Endothelial cell (in vitro differentiated cells): ENCODE measurements around the gene CENPV. TPM values are rescaled to one million over a fixed set of nuclear protein-coding genes. Genes with fewer than 3 reads are reported as not detected.
A peak's percentile ranks its signal among the peaks of the same experiment; 100 is the strongest.
"Not testable (repeated sequence)": the region's sequence is repeated elsewhere in the genome, so short reads cannot be mapped to it uniquely, and the experiment has no call there.

Source experiments
- DNase-seq: peaks from one replicate; pipeline ENCODE4 v3.0.0; 2021; ENCODE audit warnings: low spot score
- H3K27ac Mint-ChIP-seq: one replicate; pipeline ENCODE4 v1.8.0; 2021; ENCODE audit warnings: mixed read lengths, inconsistent platforms; ENCODE audit not compliant: unreplicated experiment
- H3K27me3 Mint-ChIP-seq: one replicate; pipeline ENCODE4 v1.8.0; 2021; ENCODE audit warnings: mild to moderate bottlenecking, moderate library complexity, mixed read lengths, inconsistent platforms; ENCODE audit not compliant: unreplicated experiment
- H3K36me3 Mint-ChIP-seq: one replicate; pipeline ENCODE4 v1.8.0; 2021; ENCODE audit warnings: mild to moderate bottlenecking, low read depth, mixed read lengths, inconsistent platforms; ENCODE audit not compliant: unreplicated experiment
- H3K4me1 Mint-ChIP-seq: one replicate; pipeline ENCODE4 v1.8.0; 2021; ENCODE audit warnings: mild to moderate bottlenecking, mixed read lengths, inconsistent platforms; ENCODE audit not compliant: unreplicated experiment
- H3K4me3 Mint-ChIP-seq: one replicate; pipeline ENCODE4 v1.8.0; 2021; ENCODE audit warnings: mild to moderate bottlenecking, mixed read lengths, inconsistent platforms; ENCODE audit not compliant: unreplicated experiment
- H3K9me3 Mint-ChIP-seq: one replicate; pipeline ENCODE4 v1.8.0; 2021; ENCODE audit warnings: mixed read lengths, inconsistent platforms; ENCODE audit not compliant: unreplicated experiment
- total RNA-seq: library from RNA; stranded (reverse); fragmentation: NEBNext Ultra II Directional; extraction: Animal tissue kit (Norgen Biotek cat#: 25700); gene quantifications from one replicate; pipeline ENCODE4 v1.2.1, GENCODE V29; 2021; ENCODE audit not compliant: unreplicated experiment
- TF ChIP-seq, protein P1 (sequence below): fragments of 200-600 bp; sonication (generic); IDR thresholded peaks from one replicate; pipeline ENCODE4 v1.5.0; 2021; ENCODE audit warnings: antibody characterized with exemption; ENCODE audit not compliant: unreplicated experiment

Gene CENPV
- total RNA-seq, 1 donor from 2014 or later, result 11.4 TPM

DNA sequence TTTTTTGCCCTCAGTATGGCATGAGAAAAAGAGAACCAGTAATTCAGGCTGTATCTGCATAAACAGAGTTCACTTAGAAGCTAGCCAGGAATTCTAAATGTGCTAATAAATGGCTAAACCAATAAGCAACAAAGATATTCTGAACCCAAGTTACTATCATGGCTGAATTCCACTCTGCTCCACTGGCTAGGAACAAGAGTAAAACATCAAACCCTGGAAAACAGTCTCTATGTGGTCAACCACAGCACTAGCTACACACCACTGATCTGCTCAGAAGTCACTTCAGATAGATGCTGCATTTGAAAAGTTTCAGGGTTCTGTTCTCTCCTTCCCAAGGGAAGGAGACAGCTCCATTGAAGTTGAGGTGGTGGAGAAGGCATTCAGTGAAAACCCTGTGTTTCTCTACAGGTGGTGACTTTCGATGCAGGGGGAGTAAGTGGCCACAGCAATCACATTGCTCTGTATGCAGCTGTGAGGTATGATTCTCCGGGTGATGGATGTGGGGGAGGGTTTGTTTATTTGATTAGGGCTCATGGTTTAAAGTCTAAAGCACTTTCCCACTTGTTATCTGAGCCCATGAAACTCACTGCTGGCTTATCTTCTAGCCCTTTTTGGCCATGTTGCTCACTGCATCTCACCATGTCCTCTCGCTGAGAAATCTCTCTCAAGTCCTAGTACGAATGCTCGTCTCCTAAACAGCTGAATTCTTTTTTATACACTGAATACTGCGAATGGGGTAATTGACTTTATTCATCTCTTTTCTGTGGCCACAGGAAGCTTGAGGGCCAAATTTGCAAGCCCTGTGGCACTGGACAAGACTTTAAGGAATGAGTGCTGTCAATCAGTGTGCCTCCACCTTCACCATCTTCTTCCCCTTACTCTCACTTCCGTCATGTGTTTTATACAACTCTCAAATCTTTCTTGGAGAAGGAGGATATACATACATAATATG is 39.9 kb downstream of the CENPV start:
- Mint-ChIP-seq H3K4me1 (no peaks in the 10 kb centered on the region), H3K9me3 (no peaks in the 10 kb centered on the region), H3K27me3 (peaks cover 3% of the 10 kb centered on the region), H3K36me3 (peaks cover 20% of the 10 kb centered on the region), H3K27ac (no peak overlapping the region), H3K4me3 (no peak overlapping the region)
- TF ChIP-seq, protein P1, sequence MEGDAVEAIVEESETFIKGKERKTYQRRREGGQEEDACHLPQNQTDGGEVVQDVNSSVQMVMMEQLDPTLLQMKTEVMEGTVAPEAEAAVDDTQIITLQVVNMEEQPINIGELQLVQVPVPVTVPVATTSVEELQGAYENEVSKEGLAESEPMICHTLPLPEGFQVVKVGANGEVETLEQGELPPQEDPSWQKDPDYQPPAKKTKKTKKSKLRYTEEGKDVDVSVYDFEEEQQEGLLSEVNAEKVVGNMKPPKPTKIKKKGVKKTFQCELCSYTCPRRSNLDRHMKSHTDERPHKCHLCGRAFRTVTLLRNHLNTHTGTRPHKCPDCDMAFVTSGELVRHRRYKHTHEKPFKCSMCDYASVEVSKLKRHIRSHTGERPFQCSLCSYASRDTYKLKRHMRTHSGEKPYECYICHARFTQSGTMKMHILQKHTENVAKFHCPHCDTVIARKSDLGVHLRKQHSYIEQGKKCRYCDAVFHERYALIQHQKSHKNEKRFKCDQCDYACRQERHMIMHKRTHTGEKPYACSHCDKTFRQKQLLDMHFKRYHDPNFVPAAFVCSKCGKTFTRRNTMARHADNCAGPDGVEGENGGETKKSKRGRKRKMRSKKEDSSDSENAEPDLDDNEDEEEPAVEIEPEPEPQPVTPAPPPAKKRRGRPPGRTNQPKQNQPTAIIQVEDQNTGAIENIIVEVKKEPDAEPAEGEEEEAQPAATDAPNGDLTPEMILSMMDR, result no peak
- DNase-seq, result no peak

DNA sequence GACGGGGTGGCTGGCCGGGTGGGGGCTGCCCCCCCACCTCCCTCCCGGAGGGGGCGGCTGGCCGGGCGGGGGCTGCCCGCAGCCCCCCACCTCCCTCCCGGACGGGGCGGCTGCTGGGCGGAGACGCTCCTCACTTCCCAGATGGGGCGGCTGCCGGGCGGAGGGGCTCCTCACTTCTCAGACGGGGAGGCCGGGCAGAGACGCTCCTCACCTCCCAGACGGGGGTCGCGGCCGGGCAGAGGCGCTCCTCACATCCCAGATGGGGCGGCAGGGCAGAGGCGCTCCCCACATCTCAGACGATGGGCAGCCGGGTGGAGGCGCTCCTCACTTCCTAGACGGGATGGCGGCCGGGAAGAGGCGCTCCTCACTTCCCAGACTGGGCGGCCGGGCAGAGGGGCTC is 41.2 kb downstream of the CENPV start:
- H3K27me3 Mint-ChIP-seq, DNase-seq, H3K4me3 Mint-ChIP-seq, H3K4me1 Mint-ChIP-seq, H3K27ac Mint-ChIP-seq, H3K9me3 Mint-ChIP-seq: not testable (repeated sequence)
- H3K36me3 Mint-ChIP-seq, result peaks cover 20% of the 10 kb centered on the region

DNA sequence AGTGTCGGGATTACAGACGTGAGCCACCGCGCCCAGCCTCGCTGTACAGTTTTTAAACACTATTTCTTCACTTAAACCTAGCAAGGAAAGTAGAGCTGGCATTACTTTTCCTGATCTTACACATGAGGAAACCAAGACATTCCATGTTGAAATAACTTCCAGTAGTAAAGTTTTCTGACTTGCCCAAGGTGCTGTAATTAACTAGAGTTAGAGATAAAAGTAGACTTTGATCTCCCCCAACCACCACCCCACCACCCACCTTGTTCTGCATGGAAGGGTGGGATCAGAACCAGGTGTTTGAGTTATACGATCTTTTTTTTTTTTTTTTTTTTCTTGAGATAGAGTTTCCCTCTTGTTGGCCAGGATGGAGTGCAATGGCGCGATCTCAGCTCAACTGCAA is 47.1 kb downstream of the CENPV start:
- Mint-ChIP-seq H3K27me3 (peaks cover 2% of the 10 kb centered on the region), H3K27ac (no peak overlapping the region), H3K4me1 (no peaks in the 10 kb centered on the region), H3K36me3 (peaks cover 12% of the 10 kb centered on the region), H3K4me3 (no peak overlapping the region), H3K9me3 (no peaks in the 10 kb centered on the region)
- DNase-seq, result no peak
- TF ChIP-seq, protein P1, result no peak

DNA sequence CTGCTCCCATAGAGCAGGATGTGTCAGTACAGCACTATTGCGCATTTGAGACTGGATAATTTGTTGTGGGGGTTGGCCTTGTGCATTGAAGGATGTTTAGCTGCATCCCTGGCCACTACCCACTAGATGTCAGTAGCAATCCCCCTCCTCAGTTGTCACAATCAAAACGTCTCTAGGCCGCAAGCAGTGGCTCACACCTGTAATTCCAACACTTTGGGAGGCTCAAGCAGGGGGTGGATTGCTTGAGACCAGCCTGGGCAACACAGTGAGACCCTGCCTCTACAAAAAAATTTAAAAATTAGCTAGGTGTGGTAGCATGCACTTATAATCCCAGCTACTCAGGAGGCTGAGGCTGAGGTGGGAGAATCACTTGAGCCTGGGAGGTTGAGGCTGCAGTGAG is 48.4 kb downstream of the CENPV start:
- Mint-ChIP-seq H3K9me3 (no peaks in the 10 kb centered on the region), H3K27ac (no peak overlapping the region), H3K4me1 (no peaks in the 10 kb centered on the region), H3K4me3 (no peak overlapping the region), H3K27me3 (no peaks in the 10 kb centered on the region), H3K36me3 (peaks cover 7% of the 10 kb centered on the region)
- TF ChIP-seq, protein P1, result no peak
- DNase-seq, result peak; percentile 26

DNA sequence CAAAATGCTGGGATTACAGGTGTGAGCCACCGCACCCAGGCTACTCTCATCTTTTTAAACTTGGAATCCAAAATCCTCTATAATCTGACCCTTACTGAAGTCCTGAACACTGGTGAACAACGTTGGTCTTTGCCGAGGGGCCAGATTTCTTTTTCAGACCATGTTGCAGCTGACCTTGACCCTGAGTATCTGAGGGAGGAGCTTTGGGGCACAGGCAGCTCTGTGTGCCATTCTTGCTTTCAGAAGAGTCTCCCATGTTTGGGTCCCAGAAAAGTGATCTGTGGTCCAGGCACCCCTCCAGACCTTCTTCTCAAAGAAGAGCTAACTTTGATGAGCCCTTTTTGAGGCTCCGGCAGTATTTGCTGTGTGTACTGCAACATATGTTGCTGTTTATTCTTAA is 50.4 kb downstream of the CENPV start:
- Mint-ChIP-seq H3K27me3 (no peaks in the 10 kb centered on the region), H3K4me1 (peaks cover 5% of the 10 kb centered on the region), H3K4me3 (no peak overlapping the region), H3K27ac (no peak overlapping the region), H3K36me3 (peaks cover 7% of the 10 kb centered on the region), H3K9me3 (no peaks in the 10 kb centered on the region)
- no peak for DNase-seq
- TF ChIP-seq, protein P1, result no peak
